CD4-positive, alpha-beta T cell treated with Interleukin-21 for 1 hour (primary cell): ENCODE measurements around the gene EPS8L1.
"Not testable (repeated sequence)": the region's sequence is repeated elsewhere in the genome, so short reads cannot be mapped to it uniquely, and the experiment has no call there.

Experiments used
- DNase-seq: peaks from one replicate; pipeline ENCODE4 v3.0.0-alpha.2; 2020

The EPS8L1 gene

GRCh38 chr19:55075371-55075998 is at the start of gene EPS8L1:
TSS of gene EPS8L1 (plus strand) at chr19:55075869. CDS start at chr19:55076445, 576 bp downstream.
- DNase-seq, result no peak

DNA sequence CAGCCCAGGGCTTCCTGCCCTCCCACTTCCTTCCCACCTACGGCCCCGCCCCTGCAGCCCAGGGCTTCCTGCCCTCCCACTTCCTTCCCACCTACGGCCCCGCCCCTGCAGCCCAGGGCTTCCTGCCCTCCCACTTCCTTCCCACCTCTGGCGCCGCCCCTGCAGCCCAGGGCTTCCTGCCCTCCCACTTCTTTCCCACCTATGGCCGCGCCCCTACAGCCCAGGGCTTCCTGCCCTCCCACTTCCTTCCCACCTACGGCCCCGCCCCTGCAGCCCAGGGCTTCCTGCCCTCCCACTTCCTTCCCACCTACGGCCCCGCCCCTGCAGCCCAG is 48.6 kb upstream of the EPS8L1 start:
- not testable (repeated sequence) for DNase-seq

GRCh38 chr19:55027472-55028337 is 48.0 kb upstream of the EPS8L1 start:
- DNase-seq, result no peak

DNA sequence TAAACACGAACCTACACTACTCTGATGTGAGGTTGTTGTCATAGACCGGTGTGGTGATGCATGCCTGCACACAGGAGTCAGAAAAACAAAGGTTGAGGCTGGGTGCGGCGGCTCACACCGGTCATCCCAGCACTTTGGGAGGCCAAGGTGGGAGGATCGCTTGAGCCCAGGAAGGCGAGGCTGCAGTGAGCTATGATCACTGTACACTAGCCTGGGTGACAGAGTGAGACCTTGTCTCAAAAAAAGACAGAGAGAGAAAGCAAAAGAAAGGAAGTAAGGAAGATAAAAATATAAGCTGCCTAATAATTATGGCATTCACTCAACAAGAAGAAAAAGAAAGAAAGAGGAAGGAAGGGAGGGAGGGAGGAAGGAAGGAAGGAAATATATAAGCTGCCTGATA is 46.9 kb upstream of the EPS8L1 start:
- DNase-seq, result no peak

GRCh38 chr19:55031178-55031577 is 44.5 kb upstream of the EPS8L1 start:
- DNase-seq, result no peak

DNA sequence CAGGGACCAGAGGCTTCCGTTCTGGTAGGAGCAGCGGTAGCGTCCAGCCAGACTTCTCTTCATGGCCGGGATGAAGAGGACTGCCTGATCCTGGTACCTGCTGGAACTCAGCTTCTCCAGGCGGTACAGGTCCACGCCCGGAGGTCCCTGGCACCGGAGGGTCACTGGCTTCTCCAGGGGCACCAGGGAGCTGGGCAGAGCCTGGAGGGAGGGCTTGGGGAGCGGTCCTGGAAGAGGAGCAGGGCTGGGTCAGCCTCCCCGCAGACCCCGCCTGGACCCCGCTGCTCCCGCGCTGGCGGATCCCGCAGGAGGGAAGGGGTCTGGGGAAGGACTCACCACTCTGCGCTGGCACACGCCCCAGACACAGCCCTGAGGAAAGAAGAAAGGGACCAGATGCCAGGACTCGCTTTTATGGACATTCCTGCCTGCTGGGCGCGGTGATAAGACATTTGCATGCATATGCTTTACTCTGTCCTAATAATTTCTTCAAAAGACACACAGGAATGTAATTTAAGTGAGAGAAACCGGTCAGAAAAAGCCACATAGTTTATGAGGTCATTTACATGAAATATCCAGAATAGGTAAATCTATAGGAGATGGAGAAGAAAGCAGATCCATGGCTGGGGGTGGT is 43.4 kb upstream of the EPS8L1 start:
- DNase-seq, result no peak

GRCh38 chr19:55032976-55033643 is 42.6 kb upstream of the EPS8L1 start:
- DNase-seq, result not testable (repeated sequence)

DNA sequence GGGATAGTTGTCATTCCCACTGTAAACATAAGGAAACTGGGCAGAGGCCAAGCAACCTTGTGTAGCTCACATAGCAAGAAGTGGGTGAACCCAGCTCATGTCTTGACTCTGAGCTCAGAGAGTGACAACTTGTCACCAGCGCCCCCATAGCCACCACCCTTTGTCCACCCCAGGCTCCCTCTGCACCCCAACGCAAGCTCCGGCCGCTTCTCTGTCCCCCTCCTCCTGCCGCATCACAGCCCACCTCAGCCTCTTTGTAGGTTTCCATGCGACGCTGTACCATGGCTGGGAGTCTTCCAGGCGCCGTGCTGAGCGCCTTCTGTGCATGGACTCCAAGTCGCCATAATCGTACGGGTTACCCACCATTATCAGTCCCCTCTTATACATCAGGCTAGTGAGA is 40.9 kb upstream of the EPS8L1 start:
- no peak for DNase-seq

DNA sequence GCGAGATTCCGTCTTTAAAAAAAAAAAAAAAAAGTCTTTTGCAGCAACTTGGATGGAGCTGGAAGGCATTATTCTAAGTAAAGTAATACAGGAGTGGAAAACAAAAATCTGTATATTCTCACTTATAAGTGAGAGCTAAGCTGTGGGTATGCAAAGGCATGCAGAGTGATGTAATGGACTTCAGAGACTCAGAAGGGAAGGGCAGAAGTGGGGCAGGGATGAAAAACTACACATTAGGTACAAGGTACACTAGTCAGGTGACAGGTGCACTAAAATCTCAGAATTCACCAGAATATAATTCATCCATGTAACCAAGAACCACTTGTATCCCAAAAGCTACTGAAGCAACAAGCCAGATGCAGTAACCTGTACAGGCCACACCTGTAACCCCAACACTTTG is 39.6 kb upstream of the EPS8L1 start:
- no peak for DNase-seq

- not testable (repeated sequence) for DNase-seq
Measured at GRCh38 chr19:55037603-55038002, 38.1 kb upstream of the EPS8L1 start.

DNA sequence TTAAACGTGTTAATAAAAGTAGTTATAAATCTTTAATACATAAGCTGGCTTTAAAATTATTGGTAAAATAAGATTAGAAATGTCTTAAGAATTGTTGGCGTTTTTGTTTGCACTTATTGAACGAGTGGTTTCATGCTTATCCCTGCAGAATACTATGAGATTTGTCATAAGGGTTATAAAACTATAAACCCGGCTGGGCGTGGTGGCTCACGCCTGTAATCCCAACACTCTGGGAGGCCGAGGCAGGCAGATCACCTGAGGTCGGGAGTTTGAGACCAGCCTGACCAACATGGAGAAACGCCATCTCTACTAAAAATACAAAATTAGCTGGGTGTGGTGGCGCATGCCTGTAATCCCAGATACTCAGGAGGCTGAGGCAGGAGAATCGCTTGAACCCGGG is 35.0 kb upstream of the EPS8L1 start:
- not testable (repeated sequence) for DNase-seq

DNA sequence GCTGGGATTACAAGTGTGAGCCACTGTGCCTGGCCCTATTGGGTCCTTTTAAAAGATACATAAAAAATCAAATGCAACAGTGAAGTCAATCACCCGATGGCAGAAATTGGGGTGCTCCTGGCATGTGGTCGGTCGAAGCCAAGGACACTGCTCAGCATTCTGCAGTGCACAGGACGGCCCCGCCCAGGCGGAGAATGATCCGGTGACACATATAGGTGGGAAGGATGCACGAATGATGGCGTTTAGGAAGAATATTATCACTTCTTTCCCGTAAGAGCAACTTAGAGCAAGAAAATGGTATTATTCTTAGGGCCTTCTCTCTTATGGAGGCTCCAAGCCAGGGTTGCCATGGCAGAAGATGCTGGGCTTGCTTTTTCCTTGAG is 34.4 kb upstream of the EPS8L1 start:
- DNase-seq, result no peak

DNA sequence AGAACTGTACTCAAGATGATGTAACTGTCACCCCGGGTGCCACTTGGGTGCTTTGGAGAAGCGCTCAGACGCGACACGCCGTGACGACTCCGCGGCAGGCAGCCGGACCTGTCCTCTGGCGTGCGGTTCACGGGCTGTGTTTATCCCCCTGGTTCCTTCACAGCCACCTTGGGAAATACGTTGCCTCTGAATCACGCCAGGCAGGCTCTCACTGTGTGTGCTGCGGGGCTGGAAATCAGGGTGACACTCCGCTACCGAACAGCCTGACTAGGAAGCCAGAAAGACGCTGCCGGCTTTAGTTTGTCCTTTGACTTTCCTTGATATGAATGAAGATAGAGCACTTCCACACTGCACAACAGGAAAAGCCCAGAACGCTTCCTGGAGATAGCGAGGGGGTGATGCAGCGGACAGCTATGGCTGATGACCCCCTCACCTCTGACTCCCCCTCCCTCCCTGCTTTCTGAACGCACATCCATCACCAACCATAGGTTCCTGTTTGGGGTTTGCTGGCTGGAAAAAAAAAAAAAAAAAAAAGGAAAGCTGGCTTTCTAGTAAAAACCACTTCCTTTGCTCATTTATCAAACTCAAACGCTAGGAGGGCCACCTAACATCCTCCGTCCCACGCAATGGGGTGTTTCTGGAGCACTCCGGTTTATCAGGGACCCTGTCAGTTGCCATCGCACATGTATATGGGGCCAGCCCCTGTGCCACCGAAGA is 33.9 kb upstream of the EPS8L1 start:
- peak; percentile 27 for DNase-seq

- DNase-seq, result no peak
Measured at GRCh38 chr19:55042344-55042678, 33.4 kb upstream of the EPS8L1 start.

DNA sequence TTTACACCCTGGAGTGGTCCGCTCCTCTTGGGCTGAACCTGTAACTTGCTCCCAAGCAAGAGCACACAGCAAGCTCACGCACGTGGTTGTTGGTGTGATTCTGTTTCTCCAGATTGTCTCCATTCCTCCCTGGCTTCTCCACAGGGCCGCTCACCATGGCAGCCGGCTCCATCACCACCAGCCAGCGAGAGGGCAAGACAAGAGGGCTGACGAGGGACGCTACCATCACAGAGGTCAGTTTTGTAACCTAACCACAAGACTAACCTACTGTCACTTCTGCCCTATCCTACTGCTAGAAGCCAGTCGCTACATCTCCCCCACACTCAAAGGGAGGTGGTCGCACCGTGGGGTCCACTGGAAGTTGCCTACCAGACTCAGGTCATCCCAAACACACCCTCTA is 33.0 kb upstream of the EPS8L1 start:
- DNase-seq, result no peak

DNA sequence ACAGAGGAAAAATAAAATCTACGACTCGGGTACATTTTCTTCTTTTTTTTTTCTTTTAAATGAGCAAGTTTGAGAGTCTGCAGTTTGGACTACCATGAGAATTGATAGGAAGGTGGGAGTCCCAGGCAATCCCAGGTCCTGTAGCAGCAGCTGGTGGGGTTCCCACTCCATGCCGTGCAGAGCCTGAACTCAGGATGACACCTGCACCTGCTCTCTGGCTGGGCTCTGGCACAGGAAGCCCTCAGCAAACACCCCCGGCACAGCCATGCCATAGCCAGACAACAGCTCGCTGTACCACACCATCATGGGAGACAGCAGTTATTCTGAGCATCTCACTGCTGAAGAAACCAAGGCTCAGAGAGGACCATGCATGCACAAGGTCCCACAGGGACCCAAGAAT is 31.4 kb upstream of the EPS8L1 start:
- no peak for DNase-seq

GRCh38 chr19:55044771-55045716 is 30.6 kb upstream of the EPS8L1 start:
- DNase-seq, result no peak

DNA sequence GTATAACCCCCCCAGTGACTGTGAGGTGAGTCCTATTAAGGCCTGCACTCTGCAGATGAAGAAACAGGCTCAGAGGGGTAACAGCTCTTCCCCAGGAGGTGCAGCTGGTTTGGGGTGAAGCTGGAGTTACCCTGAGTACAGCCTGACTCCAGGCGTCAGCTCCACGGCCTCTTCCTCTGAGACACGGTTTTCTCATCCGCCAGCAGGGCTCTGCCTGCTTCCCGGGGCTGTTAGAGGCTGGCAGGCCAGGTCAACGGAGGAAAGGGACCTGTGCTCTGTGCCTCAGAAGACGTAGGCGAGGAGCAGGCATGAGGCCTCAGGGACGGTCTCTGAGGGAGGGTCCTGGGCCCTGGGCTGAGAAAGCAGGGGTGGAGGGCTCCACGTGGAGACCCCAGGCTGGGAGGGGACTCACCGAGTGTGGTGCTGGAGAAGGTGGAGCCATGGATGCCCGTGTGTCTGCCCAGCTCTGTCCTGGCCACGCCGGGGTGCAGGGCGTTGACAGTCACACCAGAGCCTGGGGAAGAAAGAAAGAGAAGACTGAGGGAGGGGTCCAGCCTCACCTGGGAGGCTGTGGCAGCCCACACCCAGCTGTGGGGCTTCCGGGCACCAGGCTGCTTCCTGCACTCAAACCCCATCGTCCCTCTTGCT is 28.6 kb upstream of the EPS8L1 start:
- no peak for DNase-seq

- DNase-seq, result no peak
Measured at GRCh38 chr19:55047951-55048350, 27.7 kb upstream of the EPS8L1 start.

- DNase-seq, result no peak
Measured at GRCh38 chr19:55048446-55048845, 27.2 kb upstream of the EPS8L1 start.
